OCI-LY3 (cell line): ENCODE data around the gene STK32C.

ENCODE experiments used
- H2AFZ ChIP-seq: fragments of 200-600, 300-600 bp; shearing (Covaris generic); 2 replicates; pipeline ENCODE4 v1.6.0; 2014; ENCODE audit warnings: antibody characterized with exemption, low read depth, low read length
- H3K27ac ChIP-seq: fragments of 200-600, 300-600 bp; sonication (generic); 2 replicates; pipeline ENCODE4 v1.5.1; 2014; ENCODE audit warnings: mild to moderate bottlenecking, low read length, moderate library complexity, mixed read lengths
- H3K27me3 ChIP-seq: fragments of 200-600, 300-600 bp; sonication (generic); 2 replicates; pipeline ENCODE4 v1.6.1; 2014; ENCODE audit warnings: low read depth, low read length, mixed read lengths
- H3K36me3 ChIP-seq: fragments of 200-600, 300-600 bp; sonication (generic); replicated peaks from 2 replicates; pipeline ENCODE3; 2014; ENCODE audit warnings: low read depth, low read length, mixed read lengths
- H3K4me1 ChIP-seq: fragments of 300-600, 200-600 bp; sonication (generic); 2 replicates; pipeline ENCODE4 v1.6.1; 2014; ENCODE audit warnings: low read length, mixed read lengths
- H3K4me2 ChIP-seq: fragments of 200-600, 300-600 bp; sonication (generic); 2 replicates; pipeline ENCODE4 v1.6.1; 2014; ENCODE audit warnings: low read length, mixed read lengths
- H3K4me3 ChIP-seq: fragments of 300-600, 200-600 bp; sonication (generic); 2 replicates; pipeline ENCODE4 v1.5.1; 2014; ENCODE audit warnings: antibody characterized with exemption, mild to moderate bottlenecking, low read length, moderate library complexity
- H3K79me2 ChIP-seq: fragments of 300-600, 200-600 bp; shearing (Covaris generic); 2 replicates; pipeline ENCODE4 v1.6.1; 2014; ENCODE audit warnings: mild to moderate bottlenecking, low read length, mixed read lengths
- H3K9ac ChIP-seq: fragments of 300-600, 200-600 bp; shearing (Covaris generic); 2 replicates; pipeline ENCODE4 v1.6.0; 2014; ENCODE audit warnings: mild to moderate bottlenecking, low read length, moderate library complexity
- H3K9me3 ChIP-seq: fragments of 200-600, 300-600 bp; shearing (Covaris generic); 2 replicates; pipeline ENCODE4 v1.6.1; 2014; ENCODE audit warnings: low read length, mixed read lengths; ENCODE audit not compliant: insufficient read depth
- H4K20me1 ChIP-seq: fragments of 200-600, 300-600 bp; sonication (generic); 2 replicates; pipeline ENCODE4 v1.6.1; 2016; ENCODE audit warnings: low read length, mixed read lengths; ENCODE audit not compliant: insufficient read depth
- EZH2phosphoT487 ChIP-seq: fragments of 200-600 bp; shearing (Covaris generic); IDR thresholded peaks from 2 replicates; pipeline ENCODE4 v1.6.1; 2018; ENCODE audit warnings: antibody characterized with exemption, mixed run types, low read depth
- TF ChIP-seq, protein P1 (sequence below): fragments of 200-600, 300-600 bp; sonication (generic); IDR thresholded peaks from 2 replicates; pipeline ENCODE4 v1.5.1; 2014; ENCODE audit warnings: antibody characterized with exemption, low read length, low read depth

Gene STK32C

DNA sequence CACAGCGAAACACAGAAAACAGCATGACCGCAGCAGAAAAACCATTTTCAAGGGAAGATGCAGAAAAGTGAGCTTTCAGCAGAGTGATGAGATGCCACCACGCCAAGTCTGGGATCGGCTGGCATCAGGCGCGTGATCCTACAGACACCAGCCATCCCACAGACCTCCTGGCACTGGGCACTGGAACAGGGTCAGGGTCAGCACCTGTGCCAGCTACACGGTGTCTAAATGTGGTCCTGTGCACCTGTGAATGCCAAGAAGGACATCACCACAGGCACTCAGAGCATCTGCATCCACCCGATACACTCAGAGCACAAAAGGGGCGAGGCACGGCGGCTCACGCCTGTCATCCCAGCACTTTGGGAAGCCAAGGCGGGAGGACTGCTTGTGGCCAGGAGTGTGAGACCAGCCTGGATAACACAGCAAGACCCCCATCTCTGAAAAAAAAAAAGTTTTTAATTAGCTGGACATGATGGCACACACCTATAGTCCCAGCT, 31.5 kb downstream of the STK32C start:
- H3K27me3 ChIP-seq, result no peaks in the 10 kb centered on the region
- H3K4me1 ChIP-seq, result no peaks in the 10 kb centered on the region
- no peak overlapping the region for H2AFZ ChIP-seq
- no peak overlapping the region for H3K27ac ChIP-seq
- no peak overlapping the region for H3K4me3 ChIP-seq
- no peak for TF ChIP-seq EZH2phosphoT487
- TF ChIP-seq, protein P1, sequence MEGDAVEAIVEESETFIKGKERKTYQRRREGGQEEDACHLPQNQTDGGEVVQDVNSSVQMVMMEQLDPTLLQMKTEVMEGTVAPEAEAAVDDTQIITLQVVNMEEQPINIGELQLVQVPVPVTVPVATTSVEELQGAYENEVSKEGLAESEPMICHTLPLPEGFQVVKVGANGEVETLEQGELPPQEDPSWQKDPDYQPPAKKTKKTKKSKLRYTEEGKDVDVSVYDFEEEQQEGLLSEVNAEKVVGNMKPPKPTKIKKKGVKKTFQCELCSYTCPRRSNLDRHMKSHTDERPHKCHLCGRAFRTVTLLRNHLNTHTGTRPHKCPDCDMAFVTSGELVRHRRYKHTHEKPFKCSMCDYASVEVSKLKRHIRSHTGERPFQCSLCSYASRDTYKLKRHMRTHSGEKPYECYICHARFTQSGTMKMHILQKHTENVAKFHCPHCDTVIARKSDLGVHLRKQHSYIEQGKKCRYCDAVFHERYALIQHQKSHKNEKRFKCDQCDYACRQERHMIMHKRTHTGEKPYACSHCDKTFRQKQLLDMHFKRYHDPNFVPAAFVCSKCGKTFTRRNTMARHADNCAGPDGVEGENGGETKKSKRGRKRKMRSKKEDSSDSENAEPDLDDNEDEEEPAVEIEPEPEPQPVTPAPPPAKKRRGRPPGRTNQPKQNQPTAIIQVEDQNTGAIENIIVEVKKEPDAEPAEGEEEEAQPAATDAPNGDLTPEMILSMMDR, result no peak
- H4K20me1 ChIP-seq, result no peaks in the 10 kb centered on the region
- H3K9ac ChIP-seq, result no peak overlapping the region
- H3K9me3 ChIP-seq, result no peaks in the 10 kb centered on the region
- H3K36me3 ChIP-seq, result no peaks in the 10 kb centered on the region
- H3K4me2 ChIP-seq, result no peak overlapping the region
- no peaks in the 10 kb centered on the region for H3K79me2 ChIP-seq

DNA sequence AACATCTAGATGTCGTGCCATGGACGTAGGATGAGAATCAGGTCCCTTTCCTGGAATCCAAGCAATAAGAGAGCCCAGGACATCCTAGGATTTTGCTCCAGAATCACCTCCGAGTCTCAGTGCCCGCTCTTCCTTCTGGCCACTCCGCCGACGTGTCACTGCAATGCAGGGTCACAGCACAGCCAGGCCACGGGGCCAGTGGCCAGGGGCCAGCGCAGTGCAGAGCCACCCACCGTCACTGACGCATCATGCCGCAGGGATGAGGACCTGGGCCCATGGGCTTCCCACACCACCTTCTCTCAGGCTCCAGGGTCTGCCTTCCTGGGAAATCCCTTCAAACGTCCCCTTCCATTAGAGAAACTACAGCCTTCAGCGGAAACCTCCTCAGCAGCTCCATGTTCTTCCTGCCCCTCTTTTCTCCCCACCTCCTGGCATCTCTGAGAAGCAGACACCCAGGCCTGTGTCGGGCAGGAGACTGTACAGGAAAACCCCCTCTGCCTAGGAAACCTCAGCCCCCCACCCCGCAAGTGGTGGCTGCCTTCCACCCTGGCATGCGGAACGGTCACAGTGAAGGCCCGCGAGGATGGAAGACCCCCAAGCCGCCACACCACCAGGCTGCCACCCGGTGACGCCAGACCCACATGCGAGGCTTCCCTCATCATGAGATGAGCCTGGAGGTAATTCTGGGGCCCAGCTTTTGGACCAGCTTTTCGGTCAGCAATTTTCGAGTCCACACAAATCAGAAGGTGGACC, 32.1 kb downstream of the STK32C start:
- no peak overlapping the region for H3K27ac ChIP-seq
- H4K20me1 ChIP-seq, result no peaks in the 10 kb centered on the region
- H3K36me3 ChIP-seq, result no peaks in the 10 kb centered on the region
- H3K4me2 ChIP-seq, result no peak overlapping the region
- H3K4me3 ChIP-seq, result no peak overlapping the region
- H3K9me3 ChIP-seq, result no peaks in the 10 kb centered on the region
- no peaks in the 10 kb centered on the region for H3K79me2 ChIP-seq
- no peaks in the 10 kb centered on the region for H3K4me1 ChIP-seq
- H3K9ac ChIP-seq, result no peak overlapping the region
- H2AFZ ChIP-seq, result no peak overlapping the region
- no peaks in the 10 kb centered on the region for H3K27me3 ChIP-seq
- no peak for TF ChIP-seq EZH2phosphoT487
- TF ChIP-seq, protein P1, result no peak

DNA sequence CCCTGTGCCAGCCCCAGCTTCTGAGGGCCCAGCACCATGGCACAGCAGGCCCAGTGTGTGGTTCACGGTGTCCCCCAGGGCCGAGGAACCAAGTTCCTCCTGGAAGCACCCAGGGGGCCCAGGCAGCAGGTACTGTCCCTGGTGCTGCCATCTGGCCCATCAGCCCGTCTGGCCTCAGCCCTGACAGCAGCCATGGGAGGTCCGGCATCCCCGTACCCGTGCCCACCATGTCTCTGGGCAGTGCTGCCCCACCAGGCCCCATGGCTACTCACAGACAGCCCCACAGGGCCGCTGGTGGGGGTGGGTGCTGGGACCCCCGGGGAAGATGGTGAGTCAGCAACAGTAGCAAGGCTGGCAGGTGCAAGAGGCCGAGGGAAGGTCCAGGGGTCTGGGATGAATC, 32.8 kb downstream of the STK32C start:
- Histone ChIP-seq H3K4me3 (no peak overlapping the region), H3K4me2 (no peak overlapping the region), H3K79me2 (no peaks in the 10 kb centered on the region), H3K9me3 (no peaks in the 10 kb centered on the region), H3K27me3 (no peaks in the 10 kb centered on the region), H3K36me3 (no peaks in the 10 kb centered on the region), H3K9ac (no peak overlapping the region), H2AFZ (no peak overlapping the region), H4K20me1 (no peaks in the 10 kb centered on the region), H3K4me1 (no peaks in the 10 kb centered on the region), H3K27ac (no peak overlapping the region)
- TF ChIP-seq EZH2phosphoT487, result no peak
- TF ChIP-seq, protein P1, result no peak

DNA sequence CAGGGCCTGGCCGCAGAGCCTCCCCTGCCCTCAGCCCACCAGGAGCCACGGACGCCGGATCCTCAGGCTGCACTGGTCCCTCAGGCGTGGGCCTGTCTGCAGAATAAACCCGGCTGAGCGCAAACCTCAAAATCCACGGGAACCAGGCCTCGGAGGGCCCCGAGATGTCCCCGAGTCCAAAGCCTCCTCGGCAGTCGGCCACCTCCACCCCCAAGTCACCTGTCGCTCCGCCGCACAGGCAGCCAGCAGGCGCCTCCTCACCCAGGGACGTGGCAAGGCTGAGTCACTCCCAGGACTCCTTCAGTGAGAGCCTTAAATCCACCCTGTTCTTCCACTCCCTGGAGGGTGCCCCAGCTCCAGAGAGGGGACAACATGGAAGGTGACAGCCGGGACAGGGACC, 33.2 kb downstream of the STK32C start:
- TF ChIP-seq, protein P1, result no peak
- no peak for TF ChIP-seq EZH2phosphoT487
- Histone ChIP-seq H3K27ac (no peak overlapping the region), H3K4me1 (no peaks in the 10 kb centered on the region), H3K9ac (no peak overlapping the region), H2AFZ (no peak overlapping the region), H3K9me3 (no peaks in the 10 kb centered on the region), H3K79me2 (no peaks in the 10 kb centered on the region), H3K4me3 (no peak overlapping the region), H3K4me2 (no peak overlapping the region), H4K20me1 (no peaks in the 10 kb centered on the region), H3K27me3 (no peaks in the 10 kb centered on the region), H3K36me3 (no peaks in the 10 kb centered on the region)
